HuH-7 (cell line): ENCODE data around the gene MAGI3.
"Not testable (repeated sequence)": the region's sequence is repeated elsewhere in the genome, so short reads cannot be mapped to it uniquely, and the experiment has no call there.

Experiments used
- DNase-seq: peaks from one replicate; pipeline ENCODE4 v3.0.0; 2011; ENCODE audit warnings: low spot score

MAGI3 gene

GRCh38 chr1:113579256-113580018 lies 189.1 kb downstream of the MAGI3 start:
- no peak for DNase-seq

GRCh38 chr1:113581323-113581722 lies 191.0 kb downstream of the MAGI3 start:
- no peak for DNase-seq

- no peak for DNase-seq
These were observed 191.8 kb downstream of the MAGI3 start for GRCh38 chr1:113582084-113582483.

- no peak for DNase-seq
These were observed 197.2 kb downstream of the MAGI3 start for GRCh38 chr1:113587475-113587874.

GRCh38 chr1:113592230-113592629 lies 201.9 kb downstream of the MAGI3 start:
- no peak for DNase-seq

- DNase-seq: no peak
These were observed 203.4 kb downstream of the MAGI3 start for GRCh38 chr1:113593550-113594297.

- not testable (repeated sequence) for DNase-seq
These were observed 214.2 kb downstream of the MAGI3 start for GRCh38 chr1:113604466-113604865.

- DNase-seq: no peak
These were observed 214.8 kb downstream of the MAGI3 start for GRCh38 chr1:113605146-113605545.

GRCh38 chr1:113608399-113608798 lies 218.1 kb downstream of the MAGI3 start:
- no peak for DNase-seq

- no peak for DNase-seq
These were observed 220.1 kb downstream of the MAGI3 start for GRCh38 chr1:113610372-113610771.

- no peak for DNase-seq
These were observed 225.1 kb downstream of the MAGI3 start for GRCh38 chr1:113615425-113615824.

GRCh38 chr1:113616156-113616555 lies 225.8 kb downstream of the MAGI3 start:
- DNase-seq: no peak

- no peak for DNase-seq
These were observed 227.3 kb downstream of the MAGI3 start for GRCh38 chr1:113617438-113618141.

- no peak for DNase-seq
These were observed 238.7 kb downstream of the MAGI3 start for GRCh38 chr1:113628997-113629396.

GRCh38 chr1:113630340-113631327 lies 240.3 kb downstream of the MAGI3 start:
- DNase-seq: no peak

- no peak for DNase-seq
These were observed 251.1 kb downstream of the MAGI3 start for GRCh38 chr1:113641396-113641795.

- DNase-seq: no peak
These were observed 256.8 kb downstream of the MAGI3 start for GRCh38 chr1:113647164-113647563.

- no peak for DNase-seq
These were observed 258.2 kb downstream of the MAGI3 start for GRCh38 chr1:113648478-113648877.

- DNase-seq: no peak
These were observed 262.5 kb downstream of the MAGI3 start for GRCh38 chr1:113652771-113653170.

GRCh38 chr1:113653741-113654140 lies 263.4 kb downstream of the MAGI3 start:
- DNase-seq: no peak

GRCh38 chr1:113654883-113655282 lies 264.6 kb downstream of the MAGI3 start:
- no peak for DNase-seq

- DNase-seq: no peak
These were observed 266.8 kb downstream of the MAGI3 start for GRCh38 chr1:113657126-113657525.
